ENCODE data around the gene MKLN1.

DNA sequence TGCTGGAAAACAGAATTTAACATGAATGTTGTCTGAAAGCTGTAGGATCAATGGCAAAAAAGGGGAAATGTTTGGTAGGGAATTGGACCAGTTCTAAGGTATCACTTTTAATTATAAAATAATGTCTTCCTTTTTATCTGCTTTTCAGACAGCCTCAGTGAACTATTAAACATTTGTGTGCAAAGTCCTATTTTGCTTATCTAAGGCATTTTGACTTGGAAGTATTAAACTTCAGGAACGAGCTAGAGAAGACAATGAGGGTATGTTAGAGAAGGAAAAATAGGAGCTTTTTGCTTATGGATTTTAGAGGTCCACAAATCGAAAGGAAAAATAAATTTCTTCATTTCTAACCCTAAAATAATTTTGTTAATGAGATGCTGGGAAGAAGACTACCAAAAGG lies 165.4 kb downstream of the MKLN1 start:
- no peak for TF ChIP-seq EP300 (IDR thresholded peaks at IDR 0.05)
- TF ChIP-seq, protein P1, sequence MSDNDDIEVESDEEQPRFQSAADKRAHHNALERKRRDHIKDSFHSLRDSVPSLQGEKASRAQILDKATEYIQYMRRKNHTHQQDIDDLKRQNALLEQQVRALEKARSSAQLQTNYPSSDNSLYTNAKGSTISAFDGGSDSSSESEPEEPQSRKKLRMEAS (IDR thresholded peaks at IDR 0.05), result no peak
- TF ChIP-seq, protein P2, sequence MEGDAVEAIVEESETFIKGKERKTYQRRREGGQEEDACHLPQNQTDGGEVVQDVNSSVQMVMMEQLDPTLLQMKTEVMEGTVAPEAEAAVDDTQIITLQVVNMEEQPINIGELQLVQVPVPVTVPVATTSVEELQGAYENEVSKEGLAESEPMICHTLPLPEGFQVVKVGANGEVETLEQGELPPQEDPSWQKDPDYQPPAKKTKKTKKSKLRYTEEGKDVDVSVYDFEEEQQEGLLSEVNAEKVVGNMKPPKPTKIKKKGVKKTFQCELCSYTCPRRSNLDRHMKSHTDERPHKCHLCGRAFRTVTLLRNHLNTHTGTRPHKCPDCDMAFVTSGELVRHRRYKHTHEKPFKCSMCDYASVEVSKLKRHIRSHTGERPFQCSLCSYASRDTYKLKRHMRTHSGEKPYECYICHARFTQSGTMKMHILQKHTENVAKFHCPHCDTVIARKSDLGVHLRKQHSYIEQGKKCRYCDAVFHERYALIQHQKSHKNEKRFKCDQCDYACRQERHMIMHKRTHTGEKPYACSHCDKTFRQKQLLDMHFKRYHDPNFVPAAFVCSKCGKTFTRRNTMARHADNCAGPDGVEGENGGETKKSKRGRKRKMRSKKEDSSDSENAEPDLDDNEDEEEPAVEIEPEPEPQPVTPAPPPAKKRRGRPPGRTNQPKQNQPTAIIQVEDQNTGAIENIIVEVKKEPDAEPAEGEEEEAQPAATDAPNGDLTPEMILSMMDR (IDR thresholded peaks at IDR 0.05), result no peak
- no peak for TF ChIP-seq RCOR1 (IDR thresholded peaks at IDR 0.05; ENCODE audit: low read depth, low read length)
- no peak for TF ChIP-seq ZFP36 (IDR thresholded peaks at IDR 0.05; ENCODE audit: borderline replicate concordance, partially characterized antibody)
- TF ChIP-seq RFX5 (IDR thresholded peaks at IDR 0.05), result no peak
- TF ChIP-seq EHMT2 (IDR thresholded peaks at IDR 0.05; ENCODE audit: low read depth), result no peak
- no peak for TF ChIP-seq RAD21 (conservative IDR thresholded peaks at IDR 0.05 in 1 of 2, IDR thresholded peaks at IDR 0.05 in 1 of 2)
- no peak for TF ChIP-seq ZSCAN20 (CRISPR knock-in tag; IDR thresholded peaks at IDR 0.05)
